ENCODE measurements around the gene UBE2R2. TPM values are rescaled to one million over a fixed set of nuclear protein-coding genes. Genes with fewer than 3 reads are reported as not detected.
A peak's percentile ranks its signal among the peaks of the same experiment; 100 is the strongest.
"Not testable (repeated sequence)": the region's sequence is repeated elsewhere in the genome, so short reads cannot be mapped to it uniquely, and the experiment has no call there.

The UBE2R2 gene
- polyA plus RNA-seq, 3 donors, result 60.6 to 66.6 (median 60.6) TPM

DNA sequence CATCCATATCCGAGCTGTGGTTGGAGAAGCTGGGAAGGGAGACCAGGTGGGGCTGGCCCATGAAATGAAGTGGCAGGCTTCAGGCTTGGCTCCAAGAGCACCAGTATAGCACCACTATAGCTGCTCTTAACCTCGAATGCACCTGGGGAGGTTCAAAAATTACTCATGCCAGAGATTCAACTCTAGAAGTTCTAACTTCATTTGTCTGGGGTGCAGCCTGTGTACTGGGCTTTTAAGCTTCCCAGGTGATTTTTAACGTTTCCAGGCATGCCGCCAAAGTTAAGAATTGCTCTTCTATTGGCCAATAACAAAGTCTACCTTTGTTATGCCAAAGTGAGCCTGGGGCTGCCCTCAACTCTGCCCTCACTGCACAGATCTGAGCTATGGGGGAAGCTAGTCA, 21.1 kb upstream of the UBE2R2 start:
- no peak for DNase-seq

DNA sequence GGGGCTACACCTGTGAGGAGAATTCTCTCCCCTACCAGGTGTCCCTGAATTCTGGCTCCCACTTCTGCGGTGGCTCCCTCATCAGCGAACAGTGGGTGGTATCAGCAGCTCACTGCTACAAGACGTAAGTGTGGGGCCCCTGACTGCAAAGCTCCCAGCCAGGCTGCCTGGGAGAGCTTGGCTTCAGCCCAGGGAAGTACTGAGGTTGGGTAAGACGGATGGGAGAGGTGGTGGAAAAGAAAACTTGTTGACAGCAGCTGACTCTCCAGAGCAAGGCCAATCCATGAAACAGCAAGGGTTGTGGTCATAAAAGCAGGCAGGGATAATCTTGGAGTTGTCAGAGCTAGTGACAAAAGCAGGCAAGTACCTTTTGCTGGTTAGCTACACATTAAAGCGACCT, 20.3 kb upstream of the UBE2R2 start:
- not testable (repeated sequence) for DNase-seq

DNA sequence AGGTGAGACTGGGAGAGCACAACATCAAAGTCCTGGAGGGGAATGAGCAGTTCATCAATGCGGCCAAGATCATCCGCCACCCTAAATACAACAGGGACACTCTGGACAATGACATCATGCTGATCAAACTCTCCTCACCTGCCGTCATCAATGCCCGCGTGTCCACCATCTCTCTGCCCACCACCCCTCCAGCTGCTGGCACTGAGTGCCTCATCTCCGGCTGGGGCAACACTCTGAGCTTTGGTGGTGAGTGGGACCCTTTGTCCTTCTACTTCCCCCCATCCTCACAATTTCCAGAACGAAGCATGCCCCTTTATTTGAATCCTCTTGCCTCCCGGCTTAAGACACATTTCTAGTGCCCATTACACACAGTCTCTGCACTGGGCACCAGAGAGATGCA, 19.1 kb upstream of the UBE2R2 start:
- no peak for DNase-seq

DNA sequence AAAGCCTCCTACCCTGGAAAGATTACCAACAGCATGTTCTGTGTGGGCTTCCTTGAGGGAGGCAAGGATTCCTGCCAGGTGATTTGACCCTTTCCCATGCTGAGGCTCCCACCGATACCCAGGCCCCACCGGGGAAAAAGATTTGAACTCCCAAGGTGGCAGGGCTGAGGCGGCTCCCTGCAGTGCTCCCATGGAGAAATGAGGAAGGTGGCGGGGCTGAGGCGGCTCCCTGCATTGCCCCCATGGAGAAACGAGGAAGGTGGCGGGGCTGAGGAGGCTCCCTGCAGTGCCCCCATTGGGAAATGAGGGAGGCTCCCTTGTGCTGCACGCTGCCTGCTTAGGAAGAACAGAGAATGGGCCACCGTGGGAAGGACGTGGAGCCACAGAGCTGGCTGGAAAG, 18.4 kb upstream of the UBE2R2 start:
- no peak for DNase-seq

DNA sequence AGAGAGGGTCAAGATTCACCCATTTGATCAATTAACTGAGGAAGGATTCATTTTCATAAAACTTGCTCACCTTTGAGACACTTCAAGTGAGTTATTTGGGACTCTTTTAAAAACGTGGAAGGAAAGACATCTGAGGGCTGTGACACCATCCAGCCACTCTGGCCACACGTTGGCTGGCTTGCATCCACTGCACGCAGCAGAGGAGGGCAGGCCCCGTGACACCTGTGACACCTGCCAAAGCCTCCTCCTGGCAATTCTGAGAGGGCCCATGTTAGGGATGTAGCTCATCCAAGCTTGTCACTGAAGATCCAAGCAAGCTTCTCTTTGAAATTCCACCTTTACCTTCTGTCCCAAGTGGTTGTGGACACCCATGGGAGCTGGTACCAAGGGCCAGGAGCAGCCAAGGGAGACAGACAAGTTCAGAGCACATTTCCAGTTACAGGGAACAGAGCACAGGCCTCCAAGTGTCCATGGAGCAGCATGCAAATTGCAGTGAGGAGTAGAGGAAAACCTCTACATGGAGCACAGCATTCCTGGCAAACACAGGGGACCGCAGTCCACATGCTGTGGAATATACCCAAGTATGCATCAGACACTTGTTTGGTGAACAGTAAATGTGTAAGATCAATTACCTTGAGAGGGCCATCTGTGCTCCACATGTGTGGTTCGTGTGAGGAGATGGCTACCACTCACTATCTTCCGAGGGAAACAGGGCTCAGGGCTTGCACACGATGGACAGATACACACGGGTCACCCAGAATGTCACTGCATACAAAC, 16.8 kb upstream of the UBE2R2 start:
- no peak for DNase-seq

DNA sequence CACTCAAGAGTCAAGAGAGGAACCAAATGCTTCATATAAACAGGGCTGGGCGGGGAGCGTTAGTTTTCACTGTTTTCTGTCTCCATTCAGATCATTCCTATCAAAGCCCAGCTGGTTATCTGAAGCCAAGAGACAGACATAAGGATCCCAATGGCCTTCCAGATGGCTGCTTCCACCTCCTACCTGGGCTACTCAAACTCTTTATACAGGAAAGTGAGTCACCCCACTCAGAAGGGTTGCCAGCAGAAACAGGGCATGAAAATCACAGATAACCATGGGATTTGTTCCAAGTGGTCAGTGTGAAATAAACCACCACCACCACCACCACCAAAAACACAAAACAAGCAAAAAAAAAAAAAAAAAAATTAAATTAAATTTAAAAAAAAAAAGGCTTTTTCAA, 16.1 kb upstream of the UBE2R2 start:
- no peak for DNase-seq

DNA sequence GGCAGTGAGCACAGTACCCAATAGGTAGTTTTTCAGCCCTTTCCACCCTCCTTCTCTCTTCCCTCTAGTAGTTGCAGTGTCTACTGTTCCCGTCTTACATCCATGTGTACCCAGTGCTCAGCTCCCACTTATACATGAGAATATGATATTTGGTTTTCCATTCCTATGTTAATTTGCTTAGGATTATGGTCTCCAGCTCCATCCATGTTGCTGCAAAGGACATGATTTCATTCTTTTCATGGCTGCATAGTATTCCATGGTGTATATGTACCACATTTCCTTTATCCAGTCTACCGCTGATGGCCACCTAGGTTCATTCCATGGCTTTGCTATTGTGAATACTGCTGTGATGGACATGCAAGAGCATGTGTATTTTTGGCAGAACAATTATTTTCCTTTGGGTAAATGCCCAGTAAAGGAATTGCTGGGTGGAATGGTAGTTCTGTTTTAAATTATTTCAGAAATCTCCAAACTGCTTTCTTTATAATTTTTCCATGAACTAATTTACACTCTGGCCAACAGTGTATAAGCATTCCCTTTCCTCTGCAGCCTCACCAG, 14.9 kb upstream of the UBE2R2 start:
- not testable (repeated sequence) for DNase-seq

DNA sequence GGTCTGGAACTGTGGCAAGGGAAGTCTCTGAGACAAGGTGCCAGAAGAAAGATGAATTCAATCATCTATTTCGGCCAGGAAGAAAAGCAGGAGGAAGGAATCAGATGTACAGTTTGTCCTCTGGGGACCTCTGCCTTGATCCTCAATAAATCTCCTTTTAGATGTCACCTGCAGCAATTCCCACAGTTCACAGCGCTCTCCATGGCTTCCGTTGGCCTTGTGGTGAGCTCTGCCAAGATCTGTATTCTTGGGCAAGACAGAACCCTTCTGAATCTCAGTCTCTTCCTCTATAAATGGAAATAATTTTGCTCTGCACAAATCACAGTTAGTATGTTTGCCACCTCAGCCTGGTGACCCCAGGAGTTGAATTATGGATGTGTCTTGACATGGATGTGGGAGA, 12.8 kb upstream of the UBE2R2 start:
- DNase-seq, result not testable (repeated sequence)

DNA sequence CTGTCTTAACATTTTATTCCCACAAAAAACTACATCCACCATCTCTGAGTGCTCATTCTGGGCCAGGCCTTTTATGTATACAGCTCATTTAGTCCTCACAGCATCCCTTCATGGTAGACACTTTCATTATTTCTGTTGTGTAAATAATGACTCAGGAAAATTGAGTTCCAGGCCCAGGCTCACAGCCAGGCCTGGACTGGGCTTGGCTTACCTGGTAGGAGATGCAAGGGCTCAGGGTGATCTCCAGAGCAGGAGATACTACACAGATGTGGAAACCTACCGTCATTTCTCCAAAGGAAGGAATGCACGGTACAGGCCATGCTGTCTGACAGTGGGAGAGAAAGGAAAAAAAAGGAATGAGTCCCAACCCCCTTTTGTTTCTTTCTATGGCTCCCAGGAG, 9.8 kb upstream of the UBE2R2 start:
- not testable (repeated sequence) for DNase-seq

DNA sequence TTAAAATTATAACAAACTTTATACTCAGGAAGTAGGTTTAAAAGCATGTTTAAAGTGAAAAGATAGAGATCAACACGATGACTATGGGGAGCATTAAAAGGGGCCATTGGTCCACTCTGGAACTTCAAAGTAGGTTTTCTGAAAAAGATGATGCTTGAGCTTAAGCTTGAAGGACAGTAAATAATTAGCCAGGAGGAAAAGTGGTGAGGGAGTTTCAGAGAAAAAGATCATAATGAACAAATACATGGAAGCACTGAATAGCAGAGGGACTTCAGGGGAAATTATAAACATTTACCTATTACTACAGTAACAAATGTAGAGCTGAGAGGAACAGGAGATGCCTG, 8.0 kb upstream of the UBE2R2 start:
- DNase-seq, result not testable (repeated sequence)

DNA sequence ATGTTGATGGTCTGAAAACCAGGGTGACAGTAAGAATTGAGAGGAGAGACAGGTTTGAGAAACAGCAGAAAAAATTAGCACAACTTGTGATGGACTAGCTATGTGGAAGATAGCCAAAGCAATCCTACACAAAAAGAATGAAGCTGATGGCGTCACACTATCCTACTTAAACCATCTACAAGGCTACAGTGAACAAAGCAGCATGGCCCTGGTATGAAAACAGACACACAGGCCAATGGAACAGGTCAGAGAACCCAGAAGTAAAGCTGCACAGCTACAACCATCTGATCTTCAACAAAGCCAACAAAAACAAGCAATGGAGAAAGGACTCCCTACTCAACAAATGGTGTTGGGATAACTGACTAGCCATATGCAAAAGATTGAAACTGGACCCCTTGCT, 7.5 kb upstream of the UBE2R2 start:
- no peak for DNase-seq

DNA sequence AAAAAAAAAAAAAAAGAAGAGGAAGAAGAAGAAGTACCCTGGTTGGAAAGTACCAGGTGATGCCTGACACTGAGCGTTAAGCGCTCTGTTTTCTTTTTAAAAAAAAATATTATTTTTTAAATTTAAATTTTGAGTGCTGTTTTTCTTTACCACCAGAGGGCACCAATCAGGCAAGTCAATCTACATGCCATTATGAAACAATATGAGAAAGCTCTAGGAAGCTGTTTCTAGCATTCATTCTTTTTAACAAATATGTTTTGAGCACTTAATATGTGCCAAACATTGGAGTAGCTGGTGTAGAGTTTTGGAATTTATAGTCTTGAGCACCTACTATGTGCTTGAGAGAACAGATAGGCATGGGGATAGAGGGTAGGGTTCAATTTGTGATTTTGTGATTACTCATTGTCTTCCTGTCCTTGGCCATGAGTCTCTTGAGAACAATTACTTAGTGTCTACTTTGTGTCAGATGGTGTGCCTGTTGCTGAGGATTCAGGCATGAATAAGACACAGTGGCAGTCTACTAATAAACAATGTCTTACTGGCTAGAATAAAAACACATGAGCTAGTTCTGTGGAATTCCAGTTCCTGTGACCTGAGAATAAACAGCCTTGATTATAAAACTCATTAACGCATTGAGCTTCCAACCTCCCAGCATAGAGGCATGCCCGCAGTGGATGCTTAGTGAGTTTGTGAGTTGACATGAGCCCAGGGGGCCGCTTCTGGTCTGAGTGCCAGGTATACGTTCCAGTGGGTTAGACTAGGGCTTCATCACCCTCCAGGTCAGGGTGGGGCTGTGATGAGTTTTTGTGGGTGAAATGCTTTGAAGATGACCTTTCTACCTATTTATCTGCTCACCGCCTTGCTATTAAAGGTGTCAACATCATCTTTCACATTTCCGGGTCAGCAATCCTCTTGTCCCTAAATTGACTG, 3.0 kb upstream of the UBE2R2 start:
- peak; percentile 19 for DNase-seq

DNA sequence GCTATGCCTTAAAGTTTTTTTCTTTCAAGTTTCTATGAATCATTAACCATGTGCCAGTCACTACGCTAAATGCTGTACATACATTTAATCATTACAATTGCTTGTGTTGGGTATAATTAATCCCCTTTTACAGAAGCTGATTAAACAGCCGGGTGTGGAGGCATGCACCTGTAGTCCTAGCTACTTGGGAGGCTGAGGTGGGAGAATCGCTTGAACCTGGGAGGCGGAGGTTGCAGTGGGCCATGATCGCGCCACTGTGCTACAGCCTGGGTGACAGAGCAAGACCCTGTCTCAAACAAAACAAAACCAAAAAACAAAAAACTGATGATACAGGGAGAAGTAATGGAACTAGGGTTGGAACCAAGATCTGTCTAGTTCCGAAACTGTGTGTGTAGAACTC, 1.2 kb upstream of the UBE2R2 start:
- DNase-seq, result no peak

DNA sequence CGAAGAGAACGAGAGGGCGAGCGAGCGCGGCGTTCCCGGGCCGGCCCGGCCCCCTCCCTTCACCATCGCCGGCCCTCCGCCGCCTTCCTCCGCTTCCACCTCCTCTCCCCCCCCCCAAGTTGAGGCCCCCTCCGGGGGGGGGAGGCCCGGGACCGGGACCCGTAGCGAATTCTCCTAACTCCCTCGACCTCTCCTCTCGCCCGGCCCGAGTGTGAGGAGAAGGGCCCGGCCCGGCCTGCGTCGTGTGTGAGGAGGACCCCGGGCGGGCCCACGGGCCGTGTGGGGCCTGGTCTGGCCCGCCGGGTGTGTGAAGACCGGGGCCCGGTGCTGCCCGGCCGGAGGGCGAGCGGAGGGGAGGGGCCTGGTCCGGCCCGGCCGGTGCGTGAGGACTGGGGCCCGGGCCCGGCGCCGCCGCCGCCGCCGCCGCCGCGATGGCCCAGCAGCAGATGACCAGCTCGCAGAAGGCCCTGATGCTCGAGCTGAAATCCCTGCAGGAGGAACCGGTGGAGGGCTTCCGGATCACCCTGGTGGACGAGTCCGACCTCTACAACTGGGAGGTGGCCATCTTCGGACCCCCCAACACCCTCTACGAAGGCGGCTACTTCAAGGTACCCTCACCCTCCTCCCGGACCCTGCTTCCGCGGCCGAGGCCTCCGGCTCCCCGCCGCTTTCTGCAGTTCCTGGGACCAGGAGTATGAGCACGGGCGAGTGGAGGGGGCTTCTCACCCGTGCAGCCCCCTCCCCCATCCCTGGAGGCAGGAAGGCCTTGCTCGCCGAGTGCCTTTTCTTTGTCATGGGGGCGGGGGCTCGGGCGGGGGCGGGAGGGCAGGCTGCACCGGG, 587 bp downstream of the UBE2R2 start:
- peak; percentile 72 for DNase-seq

DNA sequence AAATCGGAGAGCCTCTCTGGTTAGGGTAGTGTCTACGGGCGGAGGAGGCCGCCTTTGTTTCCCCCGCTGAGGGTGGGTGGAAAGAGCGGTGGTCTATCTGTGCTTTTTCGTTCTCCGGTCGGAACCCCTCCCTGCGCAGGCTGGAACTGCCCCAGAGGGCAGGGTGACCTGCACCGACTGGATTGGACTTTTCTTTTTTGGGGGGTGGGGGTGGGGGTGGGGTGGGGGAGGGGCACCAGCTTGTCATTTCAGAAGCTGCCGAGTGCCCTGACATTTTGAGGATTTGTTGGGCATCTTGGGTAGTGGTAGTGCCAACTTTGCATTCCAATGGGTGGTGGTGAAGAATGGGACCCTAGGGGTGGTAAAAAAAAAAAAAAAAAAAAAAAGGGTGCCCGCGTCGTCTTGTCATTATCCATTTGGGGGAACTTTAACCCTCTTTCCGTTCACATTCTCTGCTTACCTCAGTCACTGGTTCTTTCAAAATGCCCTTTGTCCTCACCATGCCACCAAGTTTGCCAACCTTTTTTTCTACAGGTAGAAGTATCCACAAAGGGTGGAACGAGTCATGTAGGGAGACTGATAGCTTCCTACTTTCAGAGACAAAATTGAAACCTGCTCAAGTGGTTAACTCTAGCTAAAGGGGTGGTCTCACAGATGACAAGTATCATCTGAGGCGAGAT, 1.3 kb downstream of the UBE2R2 start:
- DNase-seq, result peak; percentile 31

DNA sequence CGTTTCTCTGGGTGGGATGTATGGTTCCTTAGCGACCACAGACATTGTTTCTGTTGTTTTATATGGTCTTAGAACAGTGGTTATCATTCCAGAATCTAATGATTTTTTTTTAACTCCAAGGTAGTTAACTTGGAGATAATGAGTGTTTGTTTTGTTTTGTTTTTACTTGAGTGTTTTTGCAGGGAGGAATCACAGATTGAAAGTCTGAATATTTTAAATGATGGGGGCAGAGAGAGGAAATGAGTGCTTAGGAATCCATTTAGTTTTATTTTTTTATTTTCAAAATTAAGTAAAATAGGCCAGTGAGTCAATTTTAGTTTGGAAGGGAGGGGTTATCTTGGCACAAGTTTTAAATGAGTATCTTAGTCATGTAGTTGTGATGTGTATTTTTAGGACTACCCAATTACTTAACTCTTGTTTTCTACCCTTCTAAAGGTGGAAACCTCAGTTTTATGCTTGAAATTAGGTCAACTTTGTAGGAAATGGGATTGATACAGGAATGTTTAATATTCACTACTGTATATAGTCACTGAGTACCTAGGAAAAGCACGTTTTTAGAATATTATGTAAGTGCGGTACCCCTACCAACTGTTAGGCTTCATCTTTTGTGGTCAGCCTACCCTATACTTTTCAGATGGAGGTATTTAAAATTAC, 2.0 kb downstream of the UBE2R2 start:
- DNase-seq, result no peak

DNA sequence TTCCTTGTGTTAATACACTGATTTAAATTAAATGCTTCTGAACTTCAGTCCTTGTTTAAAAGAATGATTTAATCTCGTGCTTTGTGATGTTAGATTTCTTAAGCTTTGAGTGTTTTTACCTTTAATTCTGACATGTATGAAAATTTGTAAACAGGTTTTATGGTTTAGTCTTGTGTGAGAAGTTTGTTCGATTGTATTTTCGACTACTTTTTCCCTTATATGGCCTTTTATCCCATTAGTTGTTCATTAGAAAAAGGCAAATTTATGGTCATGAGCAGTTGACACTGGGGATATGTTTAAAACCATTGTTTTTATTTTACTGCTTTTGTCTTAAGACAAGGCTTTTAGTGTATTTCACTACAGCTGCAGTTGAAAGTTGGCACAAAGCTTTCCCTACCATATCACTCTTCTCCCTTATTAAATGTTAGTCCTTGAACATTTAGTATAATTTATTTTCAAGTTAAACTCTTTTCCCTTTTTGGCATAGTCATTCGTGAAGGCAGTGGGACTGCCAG, 3.3 kb downstream of the UBE2R2 start:
- no peak for DNase-seq

DNA sequence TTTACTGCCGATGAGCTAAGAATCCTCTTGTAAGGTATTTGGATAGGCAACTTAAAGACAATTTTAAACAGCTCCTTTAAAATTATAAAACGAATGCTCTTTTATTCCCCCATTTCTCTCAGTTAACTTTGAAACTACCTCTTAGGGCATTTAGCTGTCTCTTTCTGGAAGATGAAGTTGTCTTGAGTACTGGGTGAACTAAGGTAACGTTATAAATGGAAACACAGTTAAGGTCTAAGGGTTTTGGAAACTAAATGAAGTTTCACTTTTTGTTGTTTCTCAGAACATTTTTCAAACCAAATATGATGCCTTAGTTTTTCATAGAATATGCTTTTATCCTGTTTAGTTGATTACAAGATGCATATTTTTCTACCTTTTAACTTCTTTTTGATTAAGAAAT, 6.8 kb downstream of the UBE2R2 start:
- DNase-seq, result no peak

DNA sequence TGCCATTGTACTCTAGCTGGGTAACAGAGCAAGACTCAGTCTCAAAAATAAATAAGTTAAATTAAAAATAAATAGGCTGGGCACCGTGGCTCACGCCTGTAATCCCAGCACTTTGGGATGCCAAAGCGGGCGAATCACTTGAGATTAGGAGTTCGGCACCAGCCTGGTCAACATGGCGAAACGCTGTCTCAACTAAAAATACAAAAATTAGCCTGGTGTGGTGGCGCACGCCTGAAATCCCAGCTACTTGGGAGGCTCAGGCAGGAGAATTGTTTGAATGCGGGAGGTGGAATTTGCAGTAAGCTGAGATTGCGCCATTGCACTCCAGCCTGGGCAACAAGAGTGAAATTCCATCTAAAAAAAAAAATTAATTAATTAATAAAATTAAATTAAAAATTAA, 10.3 kb downstream of the UBE2R2 start:
- not testable (repeated sequence) for DNase-seq

DNA sequence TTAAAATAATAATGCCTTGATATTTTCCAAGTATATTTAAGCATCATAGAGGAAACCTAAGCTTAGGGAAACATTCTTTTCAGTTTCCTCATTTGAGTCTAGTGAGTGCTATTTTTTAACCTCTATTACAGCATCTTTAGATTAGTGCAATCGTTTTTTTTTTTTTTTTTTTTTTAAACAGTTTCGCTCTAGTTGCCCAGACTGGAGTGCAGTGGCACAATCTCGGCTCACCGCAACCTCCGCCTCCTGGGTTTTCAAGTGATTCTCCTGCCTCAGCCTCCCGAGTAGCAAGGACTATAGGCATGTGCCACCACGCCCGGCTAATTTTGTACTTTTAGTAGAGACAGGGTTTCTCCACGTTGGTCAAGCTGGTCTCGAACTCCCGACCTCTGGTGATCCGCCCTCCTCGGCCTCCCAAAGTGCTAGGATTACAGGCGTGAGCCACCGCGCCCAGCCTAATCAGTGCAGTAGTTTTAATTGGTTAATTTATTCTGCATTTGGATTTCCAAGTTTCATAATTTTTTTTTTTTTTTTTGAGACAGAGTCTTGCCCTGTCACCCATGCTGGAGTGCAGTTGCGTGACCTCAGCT, 12.8 kb downstream of the UBE2R2 start:
- not testable (repeated sequence) for DNase-seq
